Mucosa of descending colon (tissue), 3 donors: ENCODE data around the gene GNAT3. TPM values are rescaled to one million over a fixed set of nuclear protein-coding genes. Genes with fewer than 3 reads are reported as not detected.

Experiments used
- ATAC-seq: fragments of 200-7000 bp; cut with Tn5 transposase; one replicate; pipeline ENCODE4 v1.9.1; 2020; ENCODE audit warnings: mild to moderate bottlenecking, moderate library complexity
- DNase-seq, 3 donors: peaks; one replicate each; pipeline ENCODE4 v3.0.0-alpha.2; 2020
- H3K36me3 ChIP-seq: fragments of 200-600 bp; one replicate; pipeline ENCODE4 v1.8.0; 2021; ENCODE audit warnings: low read depth, mild to moderate bottlenecking
- H3K4me1 ChIP-seq: fragments of 200-600 bp; one replicate; pipeline ENCODE4 v1.8.0; 2021; ENCODE audit warnings: low read depth, mild to moderate bottlenecking
- H3K4me3 ChIP-seq: fragments of 200-600 bp; one replicate; pipeline ENCODE4 v1.8.0; 2021; ENCODE audit warnings: mild to moderate bottlenecking
- H3K9me3 ChIP-seq: fragments of 200-600 bp; one replicate; pipeline ENCODE4 v1.8.0; 2021; ENCODE audit warnings: mild to moderate bottlenecking
- intact Hi-C, 2 donors: fragments of 100-400 bp; cut with DNase I in 1 of 2; cut with micrococcal nuclease in 1 of 2; formaldehyde crosslinking; loops; one replicate each; pipeline versions ENCODE4 v1.11.0 to v1.11.1; 2022; cut with DNase I, micrococcal nuclease
- total RNA-seq, 3 donors: library from RNA; stranded (reverse); fragmentation: NEBNext Ultra II Directional in 2 of 3; extraction: Animal tissue kit (Norgen Biotek cat#: 25700) in 2 of 3; gene quantifications; one replicate each; pipeline versions ENCODE4 v1.2.1 to v1.2.4, GENCODE V29; 2021 to 2023
- TF ChIP-seq, protein P1 (sequence below): fragments of 200-600 bp; IDR thresholded peaks from one replicate; pipeline ENCODE4 v1.8.0; 2022; ENCODE audit warnings: antibody characterized with exemption, mild to moderate bottlenecking
- donor health status: DM: no; HTN: no; CAD: no; lungs with moderate emphysema.
- donor health status: DM: no; HTN: no; CAD: no.
- donor health status: DM: no; HTN: yes; CAD: no.

Gene GNAT3
- total RNA-seq, 3 donors from 2014 or later, result not detected

- Histone ChIP-seq H3K4me3 (no peak overlapping the region), H3K4me1 (no peaks in the 10 kb centered on the region), H3K9me3 (no peaks in the 10 kb centered on the region), H3K36me3 (no peaks in the 10 kb centered on the region)
- DNase-seq (no peak), ATAC-seq (no peak)
- TF ChIP-seq, protein P1, sequence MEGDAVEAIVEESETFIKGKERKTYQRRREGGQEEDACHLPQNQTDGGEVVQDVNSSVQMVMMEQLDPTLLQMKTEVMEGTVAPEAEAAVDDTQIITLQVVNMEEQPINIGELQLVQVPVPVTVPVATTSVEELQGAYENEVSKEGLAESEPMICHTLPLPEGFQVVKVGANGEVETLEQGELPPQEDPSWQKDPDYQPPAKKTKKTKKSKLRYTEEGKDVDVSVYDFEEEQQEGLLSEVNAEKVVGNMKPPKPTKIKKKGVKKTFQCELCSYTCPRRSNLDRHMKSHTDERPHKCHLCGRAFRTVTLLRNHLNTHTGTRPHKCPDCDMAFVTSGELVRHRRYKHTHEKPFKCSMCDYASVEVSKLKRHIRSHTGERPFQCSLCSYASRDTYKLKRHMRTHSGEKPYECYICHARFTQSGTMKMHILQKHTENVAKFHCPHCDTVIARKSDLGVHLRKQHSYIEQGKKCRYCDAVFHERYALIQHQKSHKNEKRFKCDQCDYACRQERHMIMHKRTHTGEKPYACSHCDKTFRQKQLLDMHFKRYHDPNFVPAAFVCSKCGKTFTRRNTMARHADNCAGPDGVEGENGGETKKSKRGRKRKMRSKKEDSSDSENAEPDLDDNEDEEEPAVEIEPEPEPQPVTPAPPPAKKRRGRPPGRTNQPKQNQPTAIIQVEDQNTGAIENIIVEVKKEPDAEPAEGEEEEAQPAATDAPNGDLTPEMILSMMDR, result no peak
- intact Hi-C loops, result no loop called here
Measured at GRCh38 chr7:80520199-80520598, 8.3 kb upstream of the GNAT3 start.

DNA sequence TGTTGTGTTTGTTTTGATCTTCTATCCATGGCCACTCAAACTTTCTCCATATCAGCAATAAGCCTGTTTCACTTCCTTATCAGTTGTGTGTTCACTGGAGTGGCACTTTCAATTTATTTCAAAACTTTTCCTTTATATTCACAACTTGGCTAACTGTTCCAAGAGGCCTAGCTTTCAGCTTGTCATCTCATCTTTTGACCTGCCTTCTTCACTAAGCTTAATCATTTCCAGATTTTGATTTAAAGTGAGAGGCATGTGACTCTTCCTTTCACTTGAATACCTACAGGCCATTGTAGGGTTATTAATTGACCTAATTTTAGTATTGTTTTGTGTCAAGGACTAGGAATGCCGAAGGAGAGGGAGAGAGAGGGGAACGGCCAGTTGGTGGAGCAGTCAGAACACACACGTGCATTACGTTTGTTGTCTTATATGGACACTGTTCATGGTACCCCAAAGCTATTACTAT is 5.5 kb upstream of the GNAT3 start:
- H3K36me3 ChIP-seq, result no peaks in the 10 kb centered on the region
- DNase-seq (no peak), ATAC-seq (no peak)
- no peak overlapping the region for H3K4me3 ChIP-seq
- H3K4me1 ChIP-seq, result no peaks in the 10 kb centered on the region
- TF ChIP-seq, protein P1, result no peak
- H3K9me3 ChIP-seq, result no peaks in the 10 kb centered on the region
- intact Hi-C loops, result no loop called here

- TF ChIP-seq, protein P1, result no peak
- ATAC-seq (no peak), DNase-seq (no peak)
- H3K4me1 ChIP-seq, result no peaks in the 10 kb centered on the region
- no peak overlapping the region for H3K4me3 ChIP-seq
- intact Hi-C loops, result no loop called here
- H3K36me3 ChIP-seq, result no peaks in the 10 kb centered on the region
- no peaks in the 10 kb centered on the region for H3K9me3 ChIP-seq
Measured at GRCh38 chr7:80515298-80515697, 3.4 kb upstream of the GNAT3 start.

GRCh38 chr7:80510021-80510420 is 1.8 kb downstream of the GNAT3 start:
- Histone ChIP-seq H3K36me3 (no peaks in the 10 kb centered on the region), H3K4me1 (no peaks in the 10 kb centered on the region), H3K9me3 (no peaks in the 10 kb centered on the region), H3K4me3 (no peak overlapping the region)
- TF ChIP-seq, protein P1, result no peak
- ATAC-seq, result no peak
- no peak for DNase-seq
- intact Hi-C loops, result no loop called here

DNA sequence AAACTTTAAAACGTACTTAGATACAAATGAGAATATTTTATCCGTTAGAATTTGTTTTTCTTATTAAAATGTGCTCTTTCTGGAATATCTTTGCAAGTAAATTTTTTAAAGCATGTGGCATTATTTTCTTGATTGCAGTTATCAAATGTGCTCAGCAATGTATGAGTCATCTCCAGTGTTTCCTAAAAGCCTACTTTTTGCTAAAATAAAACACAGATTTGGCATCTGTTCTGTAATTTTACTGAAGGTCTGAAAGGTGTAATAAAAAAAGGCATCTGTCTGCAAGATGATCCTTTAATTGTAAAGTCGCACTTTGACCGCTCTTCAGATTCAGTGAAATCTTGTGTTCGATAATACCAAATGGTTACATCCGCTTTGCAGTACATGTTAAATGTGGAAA is 3.4 kb downstream of the GNAT3 start:
- Histone ChIP-seq H3K9me3 (no peaks in the 10 kb centered on the region), H3K36me3 (no peaks in the 10 kb centered on the region), H3K4me3 (no peak overlapping the region), H3K4me1 (no peaks in the 10 kb centered on the region)
- no peak for DNase-seq
- TF ChIP-seq, protein P1, result no peak
- no peak for ATAC-seq
- intact Hi-C loops, result no loop called here

DNA sequence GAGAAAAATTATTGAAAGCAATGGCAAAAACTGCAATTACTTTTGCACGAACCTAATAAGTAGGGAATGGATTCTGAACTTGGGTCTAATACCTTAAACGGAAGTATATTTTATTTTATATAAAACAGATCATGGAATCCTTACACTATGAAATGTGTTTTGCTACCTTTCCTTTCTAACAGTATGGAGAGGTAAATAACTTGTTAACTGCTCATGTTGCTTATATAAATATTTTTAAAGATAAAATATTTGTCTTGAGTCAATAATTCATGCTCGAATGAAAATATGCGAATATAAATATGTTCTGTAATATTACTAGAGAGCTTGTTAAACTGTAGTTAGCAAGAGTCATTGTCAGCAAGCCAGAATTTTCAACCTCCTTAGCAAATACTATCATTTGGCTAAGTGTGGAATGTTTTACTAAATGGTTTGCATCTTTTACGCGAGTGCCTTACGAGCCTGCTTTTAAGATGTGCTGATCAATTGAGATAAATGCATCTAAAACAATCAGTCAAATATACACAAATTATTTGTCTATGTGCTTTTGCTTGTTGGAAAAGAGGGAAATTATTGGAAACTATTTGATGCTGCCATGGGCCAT is 5.9 kb downstream of the GNAT3 start:
- no peaks in the 10 kb centered on the region for H3K4me1 ChIP-seq
- no peaks in the 10 kb centered on the region for H3K9me3 ChIP-seq
- H3K4me3 ChIP-seq, result no peak overlapping the region
- ATAC-seq (no peak), DNase-seq (no peak)
- TF ChIP-seq, protein P1, result no peak
- H3K36me3 ChIP-seq, result no peaks in the 10 kb centered on the region
- intact Hi-C loops, result no loop called here
